ENCODE measurements around the gene C3orf70.

Gene C3orf70

DNA sequence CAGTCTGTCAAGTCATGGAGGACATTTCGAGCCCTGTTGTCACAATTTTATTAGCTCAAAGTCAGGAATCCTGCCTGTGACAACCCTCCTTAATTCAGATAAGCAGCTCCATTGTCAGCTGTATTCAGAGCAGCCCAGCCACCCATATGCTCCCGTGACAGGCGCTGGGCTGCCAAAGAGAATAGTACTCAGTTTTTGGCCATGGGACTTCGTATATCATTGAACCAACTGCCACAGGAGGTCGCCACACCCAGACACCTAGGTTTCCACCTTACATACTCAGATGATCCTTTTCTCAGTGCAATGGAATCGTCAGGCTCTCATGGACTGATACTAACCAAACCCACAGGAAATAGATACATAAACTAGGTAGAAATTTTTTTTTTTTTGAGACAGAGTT is 100.2 kb downstream of the C3orf70 start:
- TF ChIP-seq TAF1 (IDR thresholded peaks at IDR 0.05; ENCODE audit: low read depth) (no peak), NFIC (IDR thresholded peaks at IDR 0.05) (no peak), TCF12 (IDR thresholded peaks at IDR 0.05; ENCODE audit: low read depth) (no peak), FOXM1 (IDR thresholded peaks at IDR 0.05; ENCODE audit: borderline replicate concordance, low read depth) (no peak), RAD21 (IDR thresholded peaks at IDR 0.05; ENCODE audit: low read depth) (no peak)
- TF ChIP-seq, protein P1, sequence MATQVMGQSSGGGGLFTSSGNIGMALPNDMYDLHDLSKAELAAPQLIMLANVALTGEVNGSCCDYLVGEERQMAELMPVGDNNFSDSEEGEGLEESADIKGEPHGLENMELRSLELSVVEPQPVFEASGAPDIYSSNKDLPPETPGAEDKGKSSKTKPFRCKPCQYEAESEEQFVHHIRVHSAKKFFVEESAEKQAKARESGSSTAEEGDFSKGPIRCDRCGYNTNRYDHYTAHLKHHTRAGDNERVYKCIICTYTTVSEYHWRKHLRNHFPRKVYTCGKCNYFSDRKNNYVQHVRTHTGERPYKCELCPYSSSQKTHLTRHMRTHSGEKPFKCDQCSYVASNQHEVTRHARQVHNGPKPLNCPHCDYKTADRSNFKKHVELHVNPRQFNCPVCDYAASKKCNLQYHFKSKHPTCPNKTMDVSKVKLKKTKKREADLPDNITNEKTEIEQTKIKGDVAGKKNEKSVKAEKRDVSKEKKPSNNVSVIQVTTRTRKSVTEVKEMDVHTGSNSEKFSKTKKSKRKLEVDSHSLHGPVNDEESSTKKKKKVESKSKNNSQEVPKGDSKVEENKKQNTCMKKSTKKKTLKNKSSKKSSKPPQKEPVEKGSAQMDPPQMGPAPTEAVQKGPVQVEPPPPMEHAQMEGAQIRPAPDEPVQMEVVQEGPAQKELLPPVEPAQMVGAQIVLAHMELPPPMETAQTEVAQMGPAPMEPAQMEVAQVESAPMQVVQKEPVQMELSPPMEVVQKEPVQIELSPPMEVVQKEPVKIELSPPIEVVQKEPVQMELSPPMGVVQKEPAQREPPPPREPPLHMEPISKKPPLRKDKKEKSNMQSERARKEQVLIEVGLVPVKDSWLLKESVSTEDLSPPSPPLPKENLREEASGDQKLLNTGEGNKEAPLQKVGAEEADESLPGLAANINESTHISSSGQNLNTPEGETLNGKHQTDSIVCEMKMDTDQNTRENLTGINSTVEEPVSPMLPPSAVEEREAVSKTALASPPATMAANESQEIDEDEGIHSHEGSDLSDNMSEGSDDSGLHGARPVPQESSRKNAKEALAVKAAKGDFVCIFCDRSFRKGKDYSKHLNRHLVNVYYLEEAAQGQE (IDR thresholded peaks at IDR 0.05; ENCODE audit: low read depth): no peak

DNA sequence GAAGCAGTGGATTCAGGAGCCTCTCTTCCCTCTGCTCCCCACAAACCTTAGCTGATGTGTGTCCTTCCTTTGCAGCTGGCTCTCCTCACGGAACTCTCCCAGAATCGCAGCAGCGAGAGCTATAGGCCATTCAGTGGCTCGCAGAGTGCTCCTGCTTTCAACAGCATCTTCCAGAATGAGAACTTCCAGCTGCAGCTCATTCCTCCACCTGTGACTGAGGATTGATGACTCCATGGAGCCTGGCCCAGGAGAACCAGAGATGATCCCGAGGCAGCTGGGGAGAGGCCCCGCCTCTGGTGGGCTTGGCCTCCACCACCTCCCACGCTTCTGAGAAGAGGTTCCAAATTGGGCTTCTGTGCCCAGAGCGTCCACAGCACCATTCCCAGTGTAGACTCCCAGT is 101.1 kb downstream of the C3orf70 start:
- no peak for TF ChIP-seq EP300 (IDR thresholded peaks at IDR 0.05; ENCODE audit: borderline replicate concordance)
- no peak for TF ChIP-seq CEBPB (IDR thresholded peaks at IDR 0.05)
- TF ChIP-seq, protein P1 (IDR thresholded peaks at IDR 0.05; ENCODE audit: low read depth): no peak
- TF ChIP-seq TCF12 (IDR thresholded peaks at IDR 0.05; ENCODE audit: low read depth): no peak
- no peak for TF ChIP-seq CREB1 (IDR thresholded peaks at IDR 0.05; ENCODE audit: low read depth)
- TF ChIP-seq EGR1 (IDR thresholded peaks at IDR 0.05): no peak
- TF ChIP-seq ZBTB7A (IDR thresholded peaks at IDR 0.05; ENCODE audit: low read depth): no peak
- no peak for TF ChIP-seq NFIC (IDR thresholded peaks at IDR 0.05)
- TF ChIP-seq FOXM1 (IDR thresholded peaks at IDR 0.05; ENCODE audit: borderline replicate concordance, low read depth): no peak
- TF ChIP-seq TEAD4 (IDR thresholded peaks at IDR 0.05): no peak
- TF ChIP-seq, protein P2, sequence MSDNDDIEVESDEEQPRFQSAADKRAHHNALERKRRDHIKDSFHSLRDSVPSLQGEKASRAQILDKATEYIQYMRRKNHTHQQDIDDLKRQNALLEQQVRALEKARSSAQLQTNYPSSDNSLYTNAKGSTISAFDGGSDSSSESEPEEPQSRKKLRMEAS (IDR thresholded peaks at IDR 0.05): no peak
- no peak for TF ChIP-seq RAD21 (IDR thresholded peaks at IDR 0.05; ENCODE audit: low read depth)
- no peak for TF ChIP-seq TAF1 (IDR thresholded peaks at IDR 0.05; ENCODE audit: low read depth)
- TF ChIP-seq YY1 (IDR thresholded peaks at IDR 0.05; ENCODE audit: low read depth): no peak
- TF ChIP-seq, protein P3, sequence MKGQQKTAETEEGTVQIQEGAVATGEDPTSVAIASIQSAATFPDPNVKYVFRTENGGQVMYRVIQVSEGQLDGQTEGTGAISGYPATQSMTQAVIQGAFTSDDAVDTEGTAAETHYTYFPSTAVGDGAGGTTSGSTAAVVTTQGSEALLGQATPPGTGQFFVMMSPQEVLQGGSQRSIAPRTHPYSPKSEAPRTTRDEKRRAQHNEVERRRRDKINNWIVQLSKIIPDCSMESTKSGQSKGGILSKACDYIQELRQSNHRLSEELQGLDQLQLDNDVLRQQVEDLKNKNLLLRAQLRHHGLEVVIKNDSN (IDR thresholded peaks at IDR 0.05): no peak

DNA sequence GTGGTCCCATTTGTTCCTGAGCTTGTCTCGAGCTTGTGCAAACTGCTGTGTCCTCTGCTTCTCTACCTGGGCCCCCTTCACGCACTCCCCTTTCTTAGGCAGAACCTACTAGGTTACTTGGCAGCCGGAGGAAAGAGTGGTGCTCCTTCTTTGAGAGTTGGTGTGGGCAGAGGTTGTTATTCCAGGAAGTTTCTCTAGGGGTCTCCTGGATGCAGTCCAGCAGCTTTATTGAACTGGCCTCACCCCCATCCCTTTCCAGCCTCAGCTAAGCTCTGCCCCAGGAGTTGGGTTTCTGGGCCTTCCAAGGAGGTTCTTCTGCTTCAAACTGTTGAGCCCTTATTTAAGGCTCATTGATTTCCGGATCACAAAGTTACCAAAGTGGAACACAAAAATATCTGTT is 103.2 kb downstream of the C3orf70 start:
- TF ChIP-seq CEBPB (IDR thresholded peaks at IDR 0.05) (no peak), EGR1 (IDR thresholded peaks at IDR 0.05) (no peak), NFIC (IDR thresholded peaks at IDR 0.05) (no peak), CREB1 (IDR thresholded peaks at IDR 0.05; ENCODE audit: low read depth) (no peak), RAD21 (IDR thresholded peaks at IDR 0.05; ENCODE audit: low read depth) (no peak), TAF1 (IDR thresholded peaks at IDR 0.05; ENCODE audit: low read depth) (no peak), TCF12 (IDR thresholded peaks at IDR 0.05; ENCODE audit: low read depth) (no peak), FOXM1 (IDR thresholded peaks at IDR 0.05; ENCODE audit: borderline replicate concordance, low read depth) (no peak), YY1 (IDR thresholded peaks at IDR 0.05; ENCODE audit: low read depth) (no peak), TEAD4 (IDR thresholded peaks at IDR 0.05) (no peak), ZBTB7A (IDR thresholded peaks at IDR 0.05; ENCODE audit: low read depth) (no peak), EP300 (IDR thresholded peaks at IDR 0.05; ENCODE audit: borderline replicate concordance) (no peak)
- TF ChIP-seq, protein P2 (IDR thresholded peaks at IDR 0.05): no peak
- TF ChIP-seq, protein P1 (IDR thresholded peaks at IDR 0.05; ENCODE audit: low read depth): no peak
- TF ChIP-seq, protein P3 (IDR thresholded peaks at IDR 0.05): no peak

DNA sequence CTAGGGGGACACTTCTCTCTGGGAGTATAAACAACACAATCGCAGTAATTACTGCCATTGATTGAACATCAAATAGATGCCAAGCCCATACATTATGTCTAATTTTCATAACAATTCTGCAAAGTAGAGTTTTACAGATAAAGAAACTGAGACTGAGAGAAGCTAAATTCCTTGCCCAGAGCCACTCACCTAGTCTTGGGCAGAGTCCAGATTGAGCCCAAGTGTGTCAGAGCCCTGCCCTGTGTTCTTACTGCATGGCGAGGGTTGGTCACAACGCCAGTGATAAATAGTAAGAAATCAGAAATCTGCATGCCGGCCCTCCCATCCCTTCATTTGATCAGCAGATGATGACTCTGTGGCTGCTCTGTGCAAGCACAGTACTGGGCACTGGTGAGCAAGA is 106.3 kb downstream of the C3orf70 start:
- TF ChIP-seq, protein P2 (IDR thresholded peaks at IDR 0.05): no peak
- TF ChIP-seq EP300 (IDR thresholded peaks at IDR 0.05; ENCODE audit: borderline replicate concordance) (no peak), EGR1 (IDR thresholded peaks at IDR 0.05) (no peak), TAF1 (IDR thresholded peaks at IDR 0.05; ENCODE audit: low read depth) (no peak), RAD21 (IDR thresholded peaks at IDR 0.05; ENCODE audit: low read depth) (no peak), TEAD4 (IDR thresholded peaks at IDR 0.05) (no peak), YY1 (IDR thresholded peaks at IDR 0.05; ENCODE audit: low read depth) (no peak)

Measured in Ishikawa (cell line).